ENCODE results near the gene SH3GL2. TPM values are rescaled to one million over a fixed set of nuclear protein-coding genes. Genes with fewer than 3 reads are reported as not detected.

The SH3GL2 gene
- total and polyA plus RNA-seq, 2 donors (not counting 1 experiment from before 2014, with no cell fraction given) = not detected

DNA sequence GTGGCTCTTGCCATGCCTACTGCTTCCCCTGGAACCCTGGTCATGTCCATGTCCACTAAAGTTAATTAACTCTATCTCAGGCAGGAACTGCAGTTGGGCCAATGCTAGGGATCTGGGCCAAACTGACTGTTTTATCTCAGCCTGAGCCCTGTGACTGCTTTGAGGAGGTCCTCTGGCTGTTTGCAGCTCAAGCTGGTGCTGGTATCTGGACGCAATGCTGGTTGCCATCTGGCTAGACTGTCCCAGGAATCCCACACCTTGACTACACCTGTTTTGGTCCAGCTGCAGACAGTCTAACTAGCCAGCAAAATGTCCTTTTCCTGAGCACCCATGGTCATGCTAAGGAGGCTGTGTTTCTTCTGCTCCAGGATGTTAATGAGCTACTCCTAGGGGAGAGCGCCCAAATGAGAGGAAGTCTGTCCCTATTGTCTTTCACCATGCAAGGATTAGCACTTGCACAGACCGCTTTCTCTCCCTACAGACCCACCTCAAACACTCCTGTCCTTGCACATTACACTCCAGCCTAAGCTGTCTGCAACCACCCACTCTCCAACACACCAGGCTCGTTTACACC is 251.0 kb downstream of the SH3GL2 start:
- no peaks in the 10 kb centered on the region for H3K27me3 ChIP-seq (replicated peaks in 1 of 4; ENCODE audit: control extremely low read depth in 1 of 4, control insufficient read depth in 3 of 4, insufficient read depth in 4 of 4, low read length in 3 of 4)
- ChIA-PET POLR2A (no interaction called here), CTCF (no interaction called here)
- no peaks in the 10 kb centered on the region for H3K4me1 ChIP-seq (ENCODE audit: control insufficient read depth in 2 of 2, insufficient read depth in 2 of 2, low read length in 2 of 2)
- no peaks in the 10 kb centered on the region for H3K9me3 Mint-ChIP-seq (ENCODE audit: insufficient read depth)
- peaks cover 0 to 5% (median 0%) of the 10 kb centered on the region in 3 donors for H3K9me3 ChIP-seq (ENCODE audit: control extremely low read depth in 1 of 3, control insufficient read depth in 2 of 3, insufficient read depth in 1 of 3, low read length in 2 of 3)
- no peaks in the 10 kb centered on the region for H3K27me3 Mint-ChIP-seq
- H3K4me2 ChIP-seq (replicated peaks; ENCODE audit: low read depth, low read length, poor library complexity, severe bottlenecking) = no peak overlapping the region
- no peak overlapping the region for H3K27ac Mint-ChIP-seq
- no peaks in the 10 kb centered on the region for H3K36me3 ChIP-seq (replicated peaks in 1 of 2; ENCODE audit: control extremely low read depth in 1 of 2, control insufficient read depth in 1 of 2, extremely low read depth in 1 of 2, insufficient read depth in 2 of 2, low read length in 1 of 2)
- H4K20me1 ChIP-seq (ENCODE audit: control insufficient read depth, insufficient read depth, low read length, poor library complexity, severe bottlenecking) = no peaks in the 10 kb centered on the region
- no peak for ATAC-seq (ENCODE audit: low read depth)
- no peak overlapping the region for H3K4me3 Mint-ChIP-seq
- intact Hi-C loops (cut with micrococcal nuclease) = no loop called here
- no peak for DNase-seq
- H3K79me2 ChIP-seq (ENCODE audit: control insufficient read depth, insufficient read depth, low read length) = no peaks in the 10 kb centered on the region
- H3K4me1 Mint-ChIP-seq = no peaks in the 10 kb centered on the region
- TF ChIP-seq, protein P1, sequence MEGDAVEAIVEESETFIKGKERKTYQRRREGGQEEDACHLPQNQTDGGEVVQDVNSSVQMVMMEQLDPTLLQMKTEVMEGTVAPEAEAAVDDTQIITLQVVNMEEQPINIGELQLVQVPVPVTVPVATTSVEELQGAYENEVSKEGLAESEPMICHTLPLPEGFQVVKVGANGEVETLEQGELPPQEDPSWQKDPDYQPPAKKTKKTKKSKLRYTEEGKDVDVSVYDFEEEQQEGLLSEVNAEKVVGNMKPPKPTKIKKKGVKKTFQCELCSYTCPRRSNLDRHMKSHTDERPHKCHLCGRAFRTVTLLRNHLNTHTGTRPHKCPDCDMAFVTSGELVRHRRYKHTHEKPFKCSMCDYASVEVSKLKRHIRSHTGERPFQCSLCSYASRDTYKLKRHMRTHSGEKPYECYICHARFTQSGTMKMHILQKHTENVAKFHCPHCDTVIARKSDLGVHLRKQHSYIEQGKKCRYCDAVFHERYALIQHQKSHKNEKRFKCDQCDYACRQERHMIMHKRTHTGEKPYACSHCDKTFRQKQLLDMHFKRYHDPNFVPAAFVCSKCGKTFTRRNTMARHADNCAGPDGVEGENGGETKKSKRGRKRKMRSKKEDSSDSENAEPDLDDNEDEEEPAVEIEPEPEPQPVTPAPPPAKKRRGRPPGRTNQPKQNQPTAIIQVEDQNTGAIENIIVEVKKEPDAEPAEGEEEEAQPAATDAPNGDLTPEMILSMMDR (IDR thresholded peaks at IDR 0.05) = no peak
- no peak for TF ChIP-seq EZH2 (IDR thresholded peaks at IDR 0.05; ENCODE audit: borderline replicate concordance, insufficient read depth, low read depth, low read length, poor library complexity, severe bottlenecking)
- no peak overlapping the region for H2AFZ ChIP-seq (ENCODE audit: insufficient read depth, low read depth, low read length, poor library complexity, severe bottlenecking)
- H3K4me3 ChIP-seq (ENCODE audit: control extremely low read depth in 1 of 5, extremely low read depth in 1 of 5, insufficient read depth in 1 of 5, low read depth in 2 of 5, low read length in 4 of 5) = no peak overlapping the region
- no peak overlapping the region for H3K27ac ChIP-seq (ENCODE audit: low read length in 2 of 2)
- 75% methylated on average over 4 of the region's 4 CpGs for WGBS (ENCODE audit: insufficient coverage)
- no peak overlapping the region for H3K9ac ChIP-seq (ENCODE audit: low read length)

DNA sequence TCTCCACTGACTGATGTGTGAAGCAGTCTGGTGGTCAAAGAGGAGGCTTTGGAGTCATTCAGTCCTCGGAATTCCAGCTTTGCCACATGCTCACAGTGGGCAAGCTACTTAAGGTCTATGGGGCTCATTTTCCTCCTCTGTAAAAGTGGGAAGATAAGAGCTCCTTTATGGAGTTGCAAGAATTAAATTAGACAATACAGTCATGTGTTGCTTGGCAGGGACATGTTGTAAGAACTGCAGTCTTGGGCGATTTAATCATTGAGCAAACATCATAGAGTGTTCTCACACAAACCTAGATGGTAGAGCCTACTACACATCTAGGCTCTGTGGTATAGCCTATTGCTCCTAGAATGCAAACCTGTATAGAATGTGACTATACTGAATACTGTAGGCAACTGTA is 253.9 kb downstream of the SH3GL2 start:
- H3K9me3 Mint-ChIP-seq (ENCODE audit: insufficient read depth) = no peaks in the 10 kb centered on the region
- CTCF ChIA-PET = no interaction called here
- Histone ChIP-seq H2AFZ (ENCODE audit: insufficient read depth, low read depth, low read length, poor library complexity, severe bottlenecking) (no peak overlapping the region), H3K79me2 (ENCODE audit: control insufficient read depth, insufficient read depth, low read length) (no peaks in the 10 kb centered on the region), H3K9me3 (ENCODE audit: control extremely low read depth in 1 of 3, control insufficient read depth in 2 of 3, insufficient read depth in 1 of 3, low read length in 2 of 3) (peaks cover 0 to 5% (median 0%) of the 10 kb centered on the region in 3 donors), H3K4me1 (ENCODE audit: control insufficient read depth in 2 of 2, insufficient read depth in 2 of 2, low read length in 2 of 2) (no peaks in the 10 kb centered on the region), H3K4me2 (replicated peaks; ENCODE audit: low read depth, low read length, poor library complexity, severe bottlenecking) (no peak overlapping the region), H4K20me1 (ENCODE audit: control insufficient read depth, insufficient read depth, low read length, poor library complexity, severe bottlenecking) (no peaks in the 10 kb centered on the region), H3K27me3 (replicated peaks in 1 of 4; ENCODE audit: control extremely low read depth in 1 of 4, control insufficient read depth in 3 of 4, insufficient read depth in 4 of 4, low read length in 3 of 4) (no peaks in the 10 kb centered on the region), H3K4me3 (ENCODE audit: control extremely low read depth in 1 of 5, extremely low read depth in 1 of 5, insufficient read depth in 1 of 5, low read depth in 2 of 5, low read length in 4 of 5) (no peak overlapping the region), H3K9ac (ENCODE audit: low read length) (no peak overlapping the region), H3K36me3 (replicated peaks in 1 of 2; ENCODE audit: control extremely low read depth in 1 of 2, control insufficient read depth in 1 of 2, extremely low read depth in 1 of 2, insufficient read depth in 2 of 2, low read length in 1 of 2) (no peaks in the 10 kb centered on the region), H3K27ac (ENCODE audit: low read length in 2 of 2) (no peak overlapping the region)
- H3K27ac Mint-ChIP-seq = no peak overlapping the region
- 38% methylated on average over 1 of the region's 2 CpGs for WGBS (ENCODE audit: insufficient coverage)
- no peaks in the 10 kb centered on the region for H3K27me3 Mint-ChIP-seq
- TF ChIP-seq, protein P1 (IDR thresholded peaks at IDR 0.05) = no peak
- TF ChIP-seq EZH2 (IDR thresholded peaks at IDR 0.05; ENCODE audit: borderline replicate concordance, insufficient read depth, low read depth, low read length, poor library complexity, severe bottlenecking) = no peak
- DNase-seq (no peak), ATAC-seq (ENCODE audit: low read depth) (no peak)
- no peak overlapping the region for H3K4me3 Mint-ChIP-seq
- no peaks in the 10 kb centered on the region for H3K4me1 Mint-ChIP-seq
- POLR2A ChIA-PET = no interaction called here
- intact Hi-C loops (cut with micrococcal nuclease) = no loop called here
